Measurements from ENCODE around the gene IFNG.

Gene IFNG

DNA sequence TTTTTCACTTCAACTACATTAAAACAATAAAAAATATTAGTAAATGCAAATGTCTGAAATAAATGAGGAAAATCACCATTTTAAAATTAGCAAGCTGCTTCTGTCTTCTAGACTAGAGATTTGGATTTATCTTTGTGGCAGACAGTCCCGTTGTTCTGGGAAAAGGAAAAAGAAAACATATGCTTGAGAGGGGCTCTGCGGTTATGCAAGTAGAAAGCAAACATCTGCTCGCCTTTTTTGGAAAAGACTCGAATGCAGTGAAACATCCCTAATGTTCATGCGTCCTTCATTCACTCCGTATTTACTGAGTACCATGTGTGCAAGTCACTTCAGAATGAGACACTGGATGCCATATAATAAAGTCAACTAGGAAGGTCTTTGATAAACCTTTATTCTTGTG, 44.9 kb downstream of the IFNG start:
- POLR2A ChIA-PET, result no interaction called here
- TF ChIP-seq CTCF (IDR thresholded peaks at IDR 0.05; ENCODE audit: control extremely low read depth, extremely low read depth, low read depth, missing control alignments), result no peak
- CTCF ChIA-PET, result interaction anchor here (0.9 to 3.7 kb wide), 10 partner anchors 10 to 124 kb away, joined by 3 to 25 read pairs (median 4); partner anchors contain the start of gene IFNG
- DNase-seq (ENCODE audit: extremely low spot score), result no peak

DNA sequence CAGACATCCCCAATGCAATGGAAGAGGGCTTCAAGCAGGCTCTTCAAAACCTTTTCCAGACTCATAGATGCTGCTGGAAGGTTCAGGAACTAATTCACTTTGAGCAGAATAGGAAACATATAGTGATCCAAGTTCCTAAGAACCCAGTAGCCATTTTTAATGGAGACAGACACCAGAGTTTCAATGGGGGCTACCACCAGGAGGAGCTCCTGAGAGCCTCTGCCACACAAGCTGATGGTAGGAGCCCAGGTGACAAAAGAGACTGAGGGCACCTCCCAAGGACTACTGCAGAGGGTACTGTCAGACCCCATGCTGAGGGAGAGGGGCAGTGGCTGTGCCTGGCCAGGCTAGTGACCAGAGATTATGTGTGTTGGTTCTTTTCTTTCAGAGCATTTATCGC, 45.9 kb downstream of the IFNG start:
- ChIA-PET POLR2A (no interaction called here), CTCF (interaction anchor here (0.8 to 3.7 kb wide), 12 partner anchors 9 to 124 kb away, joined by 3 to 25 read pairs (median 4); partner anchors contain the start of gene IFNG)
- peak; percentile 35 for TF ChIP-seq CTCF (IDR thresholded peaks at IDR 0.05; ENCODE audit: control extremely low read depth, extremely low read depth, low read depth, missing control alignments)
- peak; percentile 12 for DNase-seq (ENCODE audit: extremely low spot score)

GRCh38 chr12:68111995-68112394, 47.5 kb downstream of the IFNG start:
- TF ChIP-seq CTCF (IDR thresholded peaks at IDR 0.05; ENCODE audit: control extremely low read depth, extremely low read depth, low read depth, missing control alignments), result no peak
- CTCF ChIA-PET, result interaction anchor here (1.7 to 3.7 kb wide), 3 partner anchors 8 to 46 kb away, joined by 4 to 25 read pairs (median 6); partner anchors contain the start of gene IFNG
- POLR2A ChIA-PET, result no interaction called here
- DNase-seq (ENCODE audit: extremely low spot score), result no peak

DNA sequence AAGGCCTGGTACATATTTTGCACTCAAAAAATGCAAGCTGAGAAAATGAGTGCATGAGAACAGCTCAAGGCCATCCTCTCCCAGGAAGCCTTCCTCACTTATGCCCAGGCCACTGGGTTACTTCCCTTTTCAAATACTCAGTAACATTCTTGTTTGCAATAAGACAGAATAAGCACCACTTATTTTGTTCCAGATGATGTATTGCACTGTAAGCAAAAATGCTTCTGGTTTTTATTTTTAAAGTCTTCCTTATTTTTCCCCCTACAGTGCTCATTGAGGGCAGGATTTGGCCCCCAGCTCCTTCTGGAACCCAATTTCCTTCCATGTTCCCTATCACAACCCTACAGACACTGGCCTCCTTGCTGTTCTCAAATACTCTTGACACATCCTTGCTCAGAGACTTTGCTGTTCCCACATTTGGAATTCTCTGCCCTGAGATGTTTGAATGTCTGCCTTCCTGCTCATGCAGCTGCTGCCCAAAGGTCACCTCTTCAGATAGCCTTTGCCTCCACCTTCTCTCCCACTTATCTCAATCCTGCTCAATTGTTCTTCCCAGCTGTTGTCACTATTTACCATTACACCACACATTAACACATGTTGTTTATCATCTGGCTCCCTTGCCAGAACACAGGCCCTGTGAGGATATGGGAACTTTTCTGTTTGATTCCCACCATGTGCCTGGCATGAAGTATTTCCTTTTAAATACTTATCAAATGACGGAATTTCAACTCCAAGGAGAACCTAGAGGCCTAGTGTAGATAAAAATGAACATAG, 49.9 kb downstream of the IFNG start:
- POLR2A ChIA-PET, result no interaction called here
- no peak for TF ChIP-seq CTCF (IDR thresholded peaks at IDR 0.05; ENCODE audit: control extremely low read depth, extremely low read depth, low read depth, missing control alignments)
- CTCF ChIA-PET, result interaction anchor here (0.8 to 1.4 kb wide), 3 partner anchors 10 to 69 kb away, joined by 3 to 4 read pairs (median 3); no protein-coding TSS in a partner anchor
- DNase-seq (ENCODE audit: extremely low spot score), result no peak

GRCh38 chr12:68109001-68109400, 50.5 kb downstream of the IFNG start:
- ChIA-PET POLR2A (no interaction called here), CTCF (interaction anchor here (1.4 kb wide), 2 partner anchors 10 to 15 kb away, joined by 3 to 4 read pairs; no protein-coding TSS in a partner anchor)
- DNase-seq (ENCODE audit: extremely low spot score), result no peak
- TF ChIP-seq CTCF (IDR thresholded peaks at IDR 0.05; ENCODE audit: control extremely low read depth, extremely low read depth, low read depth, missing control alignments), result no peak

- DNase-seq (ENCODE audit: extremely low spot score), result no peak
- TF ChIP-seq CTCF (IDR thresholded peaks at IDR 0.05; ENCODE audit: control extremely low read depth, extremely low read depth, low read depth, missing control alignments), result no peak
- ChIA-PET CTCF (interaction anchor here (1.0 kb wide), 1 partner anchor 52 kb away, joined by 3 read pairs; no protein-coding TSS in a partner anchor), POLR2A (no interaction called here)
Observed at GRCh38 chr12:68106660-68107059, 52.9 kb downstream of the IFNG start.
